OCI-LY1 (cell line): ENCODE measurements around the gene MBD3L3.

ENCODE experiments used
- EZH2 ChIP-seq: fragments of 200-600 bp; sonication (generic), shearing (Covaris generic); IDR thresholded peaks from 2 replicates; pipeline ENCODE4 v1.8.0; 2017; ENCODE audit warnings: borderline replicate concordance, mixed run types, mild to moderate bottlenecking, antibody characterized with exemption, low read length, moderate library complexity, mixed read lengths
- TF ChIP-seq, protein P1 (sequence below): fragments of 200-600 bp; sonication (generic), shearing (Covaris generic); IDR thresholded peaks from 2 replicates; pipeline ENCODE4 v1.5.1; 2017; ENCODE audit warnings: mild to moderate bottlenecking, antibody characterized with exemption, low read length, moderate library complexity, mixed read lengths

DNA sequence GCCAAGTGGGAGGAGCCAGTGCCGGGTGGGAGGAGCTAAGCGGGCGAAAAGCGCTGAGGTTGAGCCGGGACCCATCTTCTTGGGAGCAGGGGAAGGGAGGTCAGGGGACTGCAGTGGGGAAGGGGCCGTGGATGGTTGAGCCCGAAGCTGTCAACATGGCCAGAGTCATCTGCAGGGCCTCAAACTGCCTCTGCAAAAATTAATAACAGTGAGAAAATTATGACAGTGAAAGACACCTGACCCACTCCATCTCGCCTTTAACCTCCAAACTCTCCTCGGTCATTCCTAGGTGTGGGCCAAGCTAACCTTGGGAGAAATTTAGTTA lies 41.1 kb upstream of the MBD3L3 start:
- TF ChIP-seq, protein P1, sequence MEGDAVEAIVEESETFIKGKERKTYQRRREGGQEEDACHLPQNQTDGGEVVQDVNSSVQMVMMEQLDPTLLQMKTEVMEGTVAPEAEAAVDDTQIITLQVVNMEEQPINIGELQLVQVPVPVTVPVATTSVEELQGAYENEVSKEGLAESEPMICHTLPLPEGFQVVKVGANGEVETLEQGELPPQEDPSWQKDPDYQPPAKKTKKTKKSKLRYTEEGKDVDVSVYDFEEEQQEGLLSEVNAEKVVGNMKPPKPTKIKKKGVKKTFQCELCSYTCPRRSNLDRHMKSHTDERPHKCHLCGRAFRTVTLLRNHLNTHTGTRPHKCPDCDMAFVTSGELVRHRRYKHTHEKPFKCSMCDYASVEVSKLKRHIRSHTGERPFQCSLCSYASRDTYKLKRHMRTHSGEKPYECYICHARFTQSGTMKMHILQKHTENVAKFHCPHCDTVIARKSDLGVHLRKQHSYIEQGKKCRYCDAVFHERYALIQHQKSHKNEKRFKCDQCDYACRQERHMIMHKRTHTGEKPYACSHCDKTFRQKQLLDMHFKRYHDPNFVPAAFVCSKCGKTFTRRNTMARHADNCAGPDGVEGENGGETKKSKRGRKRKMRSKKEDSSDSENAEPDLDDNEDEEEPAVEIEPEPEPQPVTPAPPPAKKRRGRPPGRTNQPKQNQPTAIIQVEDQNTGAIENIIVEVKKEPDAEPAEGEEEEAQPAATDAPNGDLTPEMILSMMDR: no peak
- TF ChIP-seq EZH2: no peak
